Activated T-cell treated with anti-CD3 and anti-CD28 coated beads, Interleukin-2, amount 50 U/mL, for 4 hours (primary cell): ENCODE data around the gene CPNE2. TPM values are rescaled to one million over a fixed set of nuclear protein-coding genes. Genes with fewer than 3 reads are reported as not detected.

Source experiments
- ATAC-seq, 2 donors: fragments of 200-7000 bp; cut with Tn5 transposase; one replicate each; pipeline ENCODE4 v1.10.0; 2021
- DNase-seq: peaks from one replicate; pipeline ENCODE4 v3.0.0-alpha.2; 2020
- H3K27me3 Mint-ChIP-seq: one replicate; pipeline ENCODE4 v1.8.0; 2021; ENCODE audit warnings: low read depth, mixed read lengths
- H3K36me3 Mint-ChIP-seq: one replicate; pipeline ENCODE4 v1.8.0; 2022; ENCODE audit warnings: mixed read lengths; ENCODE audit not compliant: insufficient read depth
- H3K4me1 Mint-ChIP-seq: one replicate; pipeline ENCODE4 v1.8.0; 2021; ENCODE audit warnings: low read depth, mixed read lengths
- H3K4me3 Mint-ChIP-seq: one replicate; pipeline ENCODE4 v1.8.0; 2021; ENCODE audit warnings: mild to moderate bottlenecking, moderate library complexity, mixed read lengths
- H3K9me3 Mint-ChIP-seq: one replicate; pipeline ENCODE4 v1.8.0; 2021; ENCODE audit warnings: mixed read lengths
- total RNA-seq, 3 donors: library from RNA; stranded (reverse); gene quantifications; one replicate each; pipeline ENCODE4 v1.2.1, GENCODE V29; 2021

The CPNE2 gene
- total RNA-seq, 3 donors from 2014 or later: 2.4 to 4.0 (median 2.9) TPM

DNA sequence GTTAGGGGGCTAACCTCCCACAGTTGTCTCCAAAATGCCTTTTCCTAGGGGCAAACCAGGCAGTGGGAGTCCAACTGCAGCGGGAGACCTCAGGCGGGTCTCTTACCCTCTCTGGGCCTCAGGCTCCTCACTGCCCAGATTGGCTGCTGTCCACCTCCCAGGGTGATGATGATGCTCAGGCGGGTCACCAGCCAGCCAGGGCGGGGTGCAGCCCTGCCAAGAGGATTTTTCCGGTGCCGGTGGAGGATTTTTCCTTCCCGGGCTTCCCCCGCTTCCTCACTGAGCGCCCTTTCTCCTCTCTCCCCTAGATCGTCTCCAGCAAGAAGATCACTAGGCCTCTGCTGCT lies 22.8 kb downstream of the CPNE2 start:
- Mint-ChIP-seq H3K4me3 (no peak overlapping the region), H3K9me3 (no peaks in the 10 kb centered on the region), H3K27me3 (no peaks in the 10 kb centered on the region), H3K4me1 (no peaks in the 10 kb centered on the region), H3K36me3 (no peaks in the 10 kb centered on the region)
- DNase-seq (no peak), ATAC-seq (no peak)

DNA sequence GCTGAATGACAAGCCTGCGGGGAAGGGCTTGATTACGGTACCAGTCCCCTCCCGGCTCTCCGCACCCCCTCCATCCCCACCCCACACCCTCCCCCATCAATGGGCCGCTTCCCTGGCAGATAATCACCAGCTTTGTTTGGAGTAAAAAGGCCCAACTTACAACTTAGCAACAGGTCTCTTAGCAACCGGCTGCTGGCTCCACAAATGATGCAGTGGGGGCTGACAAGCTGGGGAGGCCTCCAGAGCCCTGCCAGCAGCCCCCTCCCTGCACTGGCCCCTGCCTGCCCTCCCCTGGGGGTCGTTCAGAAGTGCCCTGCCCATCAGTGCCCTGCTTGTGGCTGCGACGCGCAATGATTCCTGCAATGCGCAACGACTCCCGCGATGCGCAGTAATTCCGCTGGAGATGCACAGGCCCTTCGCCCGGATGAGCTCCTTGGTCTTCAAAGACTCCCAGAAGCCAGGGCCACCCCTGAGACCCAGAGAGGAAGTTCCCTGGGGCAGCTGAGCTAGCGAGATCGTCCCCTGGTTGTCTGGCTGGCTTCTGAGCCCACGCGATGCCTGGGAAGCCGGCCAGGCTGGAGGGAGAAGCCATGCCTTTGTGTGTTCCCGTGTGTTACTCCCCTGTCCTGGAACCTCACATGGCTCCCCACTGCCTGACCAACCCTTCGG lies 23.3 kb downstream of the CPNE2 start:
- ATAC-seq: no peak

DNA sequence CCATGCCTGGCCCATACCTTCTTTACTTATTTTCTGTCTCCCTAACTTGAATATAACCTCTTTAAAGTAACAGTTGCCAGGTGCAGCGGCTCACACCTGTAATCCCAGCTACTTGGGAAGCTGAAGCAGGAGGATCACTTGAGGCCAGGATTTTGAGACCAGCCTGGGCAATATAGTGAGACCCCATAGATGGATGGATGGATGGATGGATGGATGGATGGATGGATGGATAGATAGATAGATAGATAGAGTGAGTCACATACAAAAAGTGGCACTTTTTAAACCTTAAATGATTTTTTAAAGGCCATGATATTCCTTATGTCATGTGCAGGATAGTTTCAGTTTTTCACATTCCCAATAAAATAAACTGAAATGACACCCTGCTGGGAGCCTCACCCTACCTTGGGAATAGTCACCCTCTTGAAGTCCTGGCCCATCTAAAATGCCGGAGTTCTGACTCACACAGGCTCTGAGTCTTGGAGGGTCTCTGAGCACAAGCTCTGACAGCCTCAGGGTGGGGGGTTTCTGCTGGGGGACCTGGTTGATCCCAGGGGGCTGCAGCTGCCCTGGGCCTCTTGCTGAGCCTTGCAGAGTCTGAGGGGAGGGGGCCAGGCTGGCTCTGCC lies 26.2 kb downstream of the CPNE2 start:
- Mint-ChIP-seq H3K4me1 (peaks cover 6% of the 10 kb centered on the region), H3K9me3 (no peaks in the 10 kb centered on the region)
- DNase-seq: no peak

More for the DNA sequence above, 23.3 kb downstream of the CPNE2 start:
- Mint-ChIP-seq H3K4me1 (no peaks in the 10 kb centered on the region), H3K36me3 (no peaks in the 10 kb centered on the region), H3K4me3 (no peak overlapping the region), H3K27me3 (no peaks in the 10 kb centered on the region), H3K9me3 (no peaks in the 10 kb centered on the region)
- DNase-seq: no peak

DNA sequence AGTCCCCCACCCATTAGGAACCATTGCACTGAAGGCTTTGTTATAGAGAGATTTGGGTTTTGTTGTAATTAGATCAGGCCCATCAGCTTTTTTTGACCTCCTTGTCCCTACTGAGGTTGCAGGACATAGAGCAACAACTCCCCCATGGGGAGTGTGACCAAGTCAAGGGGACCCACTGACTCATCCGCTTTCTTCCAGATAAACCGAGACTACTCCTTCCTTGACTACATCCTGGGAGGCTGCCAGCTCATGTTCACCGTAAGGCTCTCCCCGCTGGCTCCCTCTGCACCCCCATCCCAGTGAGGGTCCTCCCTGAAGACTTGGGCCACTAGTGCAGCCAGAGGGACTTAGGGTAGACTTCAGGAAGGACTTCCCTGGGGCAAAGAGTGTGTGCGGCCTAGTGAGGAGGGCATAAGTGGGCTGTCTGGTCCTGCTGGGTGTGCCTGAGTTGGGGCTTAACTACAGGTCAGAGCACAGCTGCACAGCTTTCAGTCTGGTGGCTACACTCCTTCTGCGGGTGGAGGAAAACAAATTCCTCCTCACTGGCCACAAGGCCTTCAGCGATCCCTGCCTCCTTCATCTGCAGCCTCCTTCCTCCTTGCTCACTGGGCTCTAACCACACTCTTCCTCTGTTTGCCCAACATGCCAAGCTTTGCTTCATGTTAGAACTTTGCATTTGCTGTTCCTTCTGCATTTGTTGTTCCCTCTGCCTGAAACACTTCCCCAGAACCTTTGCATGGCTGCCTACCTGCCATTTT lies 31.0 kb downstream of the CPNE2 start:
- H3K36me3 Mint-ChIP-seq: no peaks in the 10 kb centered on the region
- H3K27me3 Mint-ChIP-seq: no peaks in the 10 kb centered on the region
- H3K4me3 Mint-ChIP-seq: no peak overlapping the region
- peaks cover 41% of the 10 kb centered on the region for H3K4me1 Mint-ChIP-seq
- ATAC-seq: no peak
- DNase-seq: no peak
- no peaks in the 10 kb centered on the region for H3K9me3 Mint-ChIP-seq

More for the DNA sequence above, 26.2 kb downstream of the CPNE2 start:
- H3K27me3 Mint-ChIP-seq: no peaks in the 10 kb centered on the region
- no peaks in the 10 kb centered on the region for H3K36me3 Mint-ChIP-seq
- H3K4me3 Mint-ChIP-seq: no peak overlapping the region
- no peak for ATAC-seq

DNA sequence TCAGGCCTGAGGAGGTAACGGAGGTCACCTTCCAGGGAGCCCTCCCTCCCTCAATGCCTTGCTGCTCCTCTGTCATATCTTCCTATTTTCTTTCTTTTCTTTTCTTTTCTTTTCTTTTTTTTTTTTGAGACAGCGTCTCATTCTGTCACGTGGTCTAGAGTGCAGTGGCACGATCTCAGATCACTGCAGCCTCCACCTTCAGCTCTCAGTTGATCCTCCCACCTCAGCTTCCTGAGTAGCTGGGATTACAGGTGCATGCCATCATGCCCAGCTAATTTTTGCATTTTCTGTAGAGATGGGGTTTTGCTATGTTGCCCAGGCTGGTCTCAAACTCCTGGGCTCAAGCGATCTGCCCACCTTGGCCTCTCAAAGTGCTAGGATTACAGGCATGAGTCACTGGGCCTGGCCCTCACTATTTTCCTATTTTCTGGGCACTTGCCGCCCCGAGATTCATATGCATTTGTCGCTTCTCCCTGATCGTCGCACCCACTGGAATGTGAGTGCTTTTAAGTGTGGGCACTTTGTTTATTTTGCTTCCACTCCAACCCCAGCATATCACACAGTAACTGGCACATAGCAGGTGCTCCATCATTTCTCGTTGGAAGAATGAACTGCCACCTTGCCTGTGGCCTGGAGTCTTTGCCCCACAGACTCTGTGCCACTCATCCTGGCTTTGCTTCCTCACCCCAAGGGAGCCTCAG lies 31.7 kb downstream of the CPNE2 start:
- H3K27me3 Mint-ChIP-seq: no peaks in the 10 kb centered on the region
- no peak overlapping the region for H3K4me3 Mint-ChIP-seq
- no peaks in the 10 kb centered on the region for H3K9me3 Mint-ChIP-seq
- ATAC-seq: no peak
- H3K36me3 Mint-ChIP-seq: no peaks in the 10 kb centered on the region
- H3K4me1 Mint-ChIP-seq: peaks cover 48% of the 10 kb centered on the region
- DNase-seq: no peak

DNA sequence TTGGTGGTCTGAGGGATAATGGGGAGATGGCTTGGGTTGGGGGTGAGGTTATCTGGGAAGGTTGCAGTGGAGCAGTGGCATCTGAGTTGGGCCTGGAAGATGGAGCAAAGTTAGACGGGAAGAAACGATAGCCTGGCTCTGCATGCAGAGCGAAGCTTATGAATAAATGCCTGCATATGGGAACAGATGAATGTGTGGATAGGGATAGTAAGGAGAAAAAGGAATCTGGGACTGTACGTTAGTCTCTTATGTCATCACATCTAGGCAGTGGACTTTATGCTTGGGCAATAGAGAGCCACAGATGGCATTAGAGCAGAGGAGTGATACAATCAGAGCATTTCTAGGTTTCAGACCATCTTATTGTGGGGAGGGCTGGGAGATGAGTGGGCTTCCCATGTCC lies 33.0 kb downstream of the CPNE2 start:
- Mint-ChIP-seq H3K9me3 (no peaks in the 10 kb centered on the region), H3K27me3 (no peaks in the 10 kb centered on the region), H3K4me1 (peaks cover 58% of the 10 kb centered on the region), H3K4me3 (no peak overlapping the region), H3K36me3 (no peaks in the 10 kb centered on the region)
- DNase-seq (no peak), ATAC-seq (no peak)

DNA sequence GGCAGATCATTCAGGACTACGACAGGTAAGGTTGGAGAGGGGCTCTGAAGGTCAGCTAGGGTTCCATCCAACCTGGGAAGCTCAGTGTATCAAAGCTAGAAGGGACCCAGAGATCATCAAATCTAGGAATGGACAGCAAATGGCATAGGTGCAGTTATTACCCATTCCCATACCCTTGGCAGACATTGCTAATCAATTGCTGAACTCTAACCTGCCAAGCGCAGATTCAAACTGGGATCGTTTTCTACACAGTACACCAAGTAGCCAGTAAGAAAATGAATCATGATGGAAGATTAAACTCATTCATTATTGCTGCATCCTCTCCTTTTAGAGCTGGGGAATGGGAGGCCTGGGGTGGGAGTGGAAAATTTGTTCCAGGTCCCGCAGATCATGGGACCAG lies 33.6 kb downstream of the CPNE2 start:
- ATAC-seq (no peak), DNase-seq (no peak)
- Mint-ChIP-seq H3K4me1 (peaks cover 64% of the 10 kb centered on the region), H3K9me3 (no peaks in the 10 kb centered on the region), H3K27me3 (no peaks in the 10 kb centered on the region), H3K36me3 (no peaks in the 10 kb centered on the region), H3K4me3 (no peak overlapping the region)

DNA sequence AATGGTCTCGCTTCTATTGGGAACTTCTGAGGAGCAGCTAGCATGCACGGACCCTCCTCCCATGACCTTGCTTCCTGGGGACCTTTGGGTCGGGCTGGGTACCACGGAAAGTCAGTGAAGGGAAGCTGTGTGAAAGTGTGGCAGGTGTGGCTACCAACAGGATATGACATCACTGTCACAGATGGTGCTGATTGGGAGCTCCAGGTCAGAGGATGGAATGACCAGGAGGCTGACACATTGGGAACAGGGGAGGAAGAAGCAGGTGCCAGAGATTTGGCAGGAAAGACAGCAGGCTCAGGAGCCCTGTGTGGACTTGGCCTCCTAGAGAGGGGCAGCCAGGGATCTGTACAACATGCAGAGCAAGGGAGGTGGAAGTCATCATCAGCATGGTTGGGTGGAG lies 34.0 kb downstream of the CPNE2 start:
- no peak for ATAC-seq
- H3K4me3 Mint-ChIP-seq: no peak overlapping the region

DNA sequence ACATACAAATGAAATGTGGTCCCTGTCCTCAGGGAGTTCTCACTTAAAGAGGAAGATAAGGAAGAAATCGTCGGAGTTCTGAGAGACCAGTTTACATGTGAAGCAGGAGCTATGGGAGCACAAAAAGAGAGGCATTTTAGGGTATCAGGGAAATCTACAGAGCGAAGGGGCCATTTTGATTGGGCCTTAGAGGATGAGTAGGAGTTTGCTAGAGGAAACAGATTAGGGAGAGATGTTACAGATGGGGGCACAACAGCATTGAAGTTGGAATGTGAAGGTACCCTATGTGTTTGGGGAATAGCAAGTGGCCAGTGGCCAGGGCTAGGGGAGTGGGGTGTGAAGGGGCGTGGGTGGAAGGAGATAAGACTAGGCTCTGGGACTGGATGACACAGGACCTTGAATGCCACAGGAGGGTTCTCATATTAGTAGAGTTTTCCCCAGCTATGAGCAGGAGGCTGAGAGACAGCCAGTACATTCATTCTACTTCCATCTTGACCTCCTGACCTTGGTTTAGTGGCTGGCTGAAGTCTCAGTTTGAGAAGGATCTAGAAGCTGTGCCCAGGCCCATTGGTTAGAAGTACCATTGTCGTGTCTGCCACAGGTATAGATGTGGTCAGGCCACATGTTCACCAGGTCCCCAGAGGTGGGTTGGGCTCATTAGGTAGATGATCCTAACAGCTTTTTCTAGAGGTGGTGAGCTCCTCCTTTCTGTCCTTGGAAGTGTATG lies 34.8 kb downstream of the CPNE2 start:
- ATAC-seq (no peak), DNase-seq (no peak)
- no peaks in the 10 kb centered on the region for H3K36me3 Mint-ChIP-seq
- H3K4me1 Mint-ChIP-seq: peaks cover 74% of the 10 kb centered on the region
- no peaks in the 10 kb centered on the region for H3K27me3 Mint-ChIP-seq
- no peaks in the 10 kb centered on the region for H3K9me3 Mint-ChIP-seq
- H3K4me3 Mint-ChIP-seq: no peak overlapping the region

More for the DNA sequence above, 34.0 kb downstream of the CPNE2 start:
- no peaks in the 10 kb centered on the region for H3K9me3 Mint-ChIP-seq
- H3K27me3 Mint-ChIP-seq: no peaks in the 10 kb centered on the region
- no peak for DNase-seq
- no peaks in the 10 kb centered on the region for H3K36me3 Mint-ChIP-seq
- H3K4me1 Mint-ChIP-seq: peaks cover 68% of the 10 kb centered on the region

DNA sequence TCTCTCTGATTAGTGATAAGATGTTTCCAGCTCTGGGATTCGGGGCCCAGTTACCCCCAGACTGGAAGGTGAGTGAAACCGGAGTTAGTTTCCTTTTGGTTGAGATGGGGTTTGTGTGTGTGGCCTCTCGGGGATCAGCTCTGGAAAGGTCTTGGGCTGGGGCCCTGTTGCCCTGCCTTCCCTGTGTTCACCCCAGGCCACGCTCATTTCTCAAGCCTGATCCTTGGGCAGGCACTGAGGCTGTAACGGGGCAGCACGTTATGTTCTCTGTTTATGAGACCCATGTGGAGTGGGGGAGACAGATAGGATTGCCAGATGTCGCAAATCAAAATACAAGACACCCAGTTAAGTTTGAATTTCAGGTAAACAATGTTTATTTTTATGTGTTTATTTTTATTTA lies 35.5 kb downstream of the CPNE2 start:
- ATAC-seq: no peak
- Mint-ChIP-seq H3K9me3 (no peaks in the 10 kb centered on the region), H3K4me3 (no peak overlapping the region), H3K4me1 (peaks cover 79% of the 10 kb centered on the region), H3K27me3 (no peaks in the 10 kb centered on the region), H3K36me3 (no peaks in the 10 kb centered on the region)
- no peak for DNase-seq

DNA sequence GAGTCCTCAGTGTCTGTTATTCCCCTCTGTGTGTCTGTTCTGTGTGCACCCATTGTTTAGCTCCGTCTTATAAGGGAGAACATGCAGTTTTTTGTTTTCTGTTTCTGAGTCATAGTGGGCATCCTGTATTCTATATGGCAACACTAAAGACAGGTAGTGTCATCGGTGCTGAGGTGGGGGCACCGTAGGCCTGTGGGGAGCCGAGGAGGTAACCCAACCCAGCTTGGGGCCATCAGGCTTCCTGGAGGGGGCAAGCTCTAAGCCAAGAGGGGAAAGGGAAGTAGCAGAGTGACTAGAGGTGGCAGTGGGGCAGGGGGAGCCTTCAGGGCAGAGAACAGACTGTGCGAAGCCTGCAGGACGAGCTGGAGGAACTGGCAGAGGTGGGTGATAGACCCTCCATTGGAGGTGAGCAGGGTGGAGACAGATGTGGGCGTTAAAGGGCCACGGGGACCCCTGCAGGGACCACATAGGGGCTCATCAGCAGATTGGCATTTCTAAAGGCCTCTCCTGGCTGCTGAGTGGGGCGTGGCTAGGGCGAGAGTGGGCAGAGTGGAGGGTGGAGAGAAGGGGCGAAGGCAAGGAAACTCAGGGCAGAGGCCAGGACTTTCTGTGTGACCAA lies 36.5 kb downstream of the CPNE2 start:
- H3K36me3 Mint-ChIP-seq: no peaks in the 10 kb centered on the region
- H3K4me3 Mint-ChIP-seq: peak overlapping the region; percentile 61
- peak; percentile 82 to 85 for ATAC-seq
- H3K27me3 Mint-ChIP-seq: no peaks in the 10 kb centered on the region
- peaks cover 77% of the 10 kb centered on the region for H3K4me1 Mint-ChIP-seq
- DNase-seq: peak; percentile 36
- H3K9me3 Mint-ChIP-seq: no peaks in the 10 kb centered on the region

DNA sequence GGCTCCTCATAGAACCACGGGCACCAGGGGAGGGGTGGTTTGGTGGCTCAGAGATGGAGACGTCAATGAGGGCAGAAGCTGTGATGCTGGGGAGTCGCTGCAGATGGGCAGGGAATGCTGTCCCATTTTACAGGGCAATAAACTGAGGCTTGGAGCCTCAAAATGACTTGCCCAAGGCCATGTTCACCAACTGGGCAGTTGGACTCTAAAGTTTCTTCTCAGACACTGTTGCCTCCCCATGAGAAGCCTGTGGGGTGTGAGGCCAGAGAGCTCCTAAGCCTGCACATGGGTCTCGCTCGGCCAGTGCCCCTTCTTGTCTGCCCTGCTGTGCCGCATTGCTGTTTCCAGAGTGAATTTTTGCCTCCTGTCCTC lies 38.6 kb downstream of the CPNE2 start:
- Mint-ChIP-seq H3K4me1 (peaks cover 82% of the 10 kb centered on the region), H3K27me3 (no peaks in the 10 kb centered on the region), H3K4me3 (peak overlapping the region; percentile 17), H3K9me3 (no peaks in the 10 kb centered on the region), H3K36me3 (no peaks in the 10 kb centered on the region)
- DNase-seq: no peak
- no peak for ATAC-seq

DNA sequence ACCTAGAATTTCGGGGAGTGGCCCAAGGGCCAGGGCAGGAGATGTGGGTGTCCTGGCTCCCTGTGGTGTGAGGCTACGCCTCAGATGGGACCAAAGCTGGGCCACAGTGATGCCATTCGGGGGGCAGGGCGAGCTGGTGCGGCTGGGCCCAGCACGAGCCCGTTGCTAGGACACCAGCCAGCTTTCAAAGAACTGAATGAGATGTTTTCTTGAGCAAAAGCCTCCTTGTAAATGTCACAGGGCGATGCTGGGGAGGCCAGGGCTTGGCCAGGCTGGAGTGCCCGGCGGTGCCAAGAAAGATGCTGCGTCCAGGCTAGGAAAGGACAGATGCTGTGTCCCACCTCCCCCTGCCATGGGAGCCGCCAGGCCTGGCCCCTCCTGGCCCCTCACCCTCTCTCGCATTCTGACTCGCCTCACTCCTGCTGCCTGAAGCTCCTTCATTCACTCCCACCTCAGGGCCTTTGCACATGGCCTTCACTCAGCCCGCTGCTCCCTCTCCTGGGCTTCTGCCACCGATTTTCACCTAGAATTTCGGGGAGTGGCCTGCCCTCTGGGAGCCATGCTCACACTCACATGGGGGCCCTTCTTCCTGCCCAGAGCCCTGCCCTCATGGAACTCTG lies 39.1 kb downstream of the CPNE2 start:
- ATAC-seq (no peak), DNase-seq (no peak)
- no peak overlapping the region for H3K4me3 Mint-ChIP-seq

More for the DNA sequence above, 39.1 kb downstream of the CPNE2 start:
- H3K4me1 Mint-ChIP-seq: peaks cover 84% of the 10 kb centered on the region
- H3K36me3 Mint-ChIP-seq: no peaks in the 10 kb centered on the region
- H3K9me3 Mint-ChIP-seq: no peaks in the 10 kb centered on the region
- no peaks in the 10 kb centered on the region for H3K27me3 Mint-ChIP-seq
